Omental fat pad (tissue), 4 donors: ENCODE results near the gene UQCC2. TPM values are rescaled to one million over a fixed set of nuclear protein-coding genes. Genes with fewer than 3 reads are reported as not detected.

Source experiments
- ATAC-seq: fragments of 150-250 bp; one replicate; pipeline ENCODE4 v1.9.1; 2016; ENCODE audit warnings: mild to moderate bottlenecking, moderate library complexity; ENCODE audit not compliant: low FRiP score
- DNase-seq: peaks from one replicate; pipeline ENCODE4 v3.0.0-alpha.2; 2019; ENCODE audit warnings: low spot score
- CTCF ChIP-seq, 3 donors: fragments of 450-650 bp; IDR thresholded peaks; one replicate each; pipeline ENCODE4 v1.5.1; 2016 to 2017; ENCODE audit warnings: antibody characterized with exemption in 3 of 3, mild to moderate bottlenecking in 3 of 3, moderate library complexity in 2 of 3
- total RNA-seq, 4 donors: library from RNA; depleted of rRNA; stranded (reverse); fragments of >200 nt; gene quantifications; one replicate each; pipeline ENCODE4 v1.1.0, GENCODE V29; 2016

The UQCC2 gene
- total RNA-seq, 4 donors from 2014 or later: 10.4 to 19.6 (median 15.5) TPM

- no peak for TF ChIP-seq CTCF (IDR thresholded peaks at IDR 0.05)
- no peak for DNase-seq
- no peak for ATAC-seq
Measured at GRCh38 chr6:33677689-33678088, 33.8 kb downstream of the UQCC2 start.

- no peak for DNase-seq
- no peak for TF ChIP-seq CTCF (IDR thresholded peaks at IDR 0.05)
- ATAC-seq: no peak
Measured at GRCh38 chr6:33677143-33677660, 34.3 kb downstream of the UQCC2 start.

GRCh38 chr6:33676416-33677142, 34.9 kb downstream of the UQCC2 start:
- no peak for TF ChIP-seq CTCF (IDR thresholded peaks at IDR 0.05)
- DNase-seq (no peak), ATAC-seq (no peak)

GRCh38 chr6:33675968-33676367, 35.5 kb downstream of the UQCC2 start:
- ATAC-seq: no peak

GRCh38 chr6:33673851-33674250, 37.6 kb downstream of the UQCC2 start:
- ATAC-seq: no peak
- no peak for DNase-seq
- TF ChIP-seq CTCF (IDR thresholded peaks at IDR 0.05): no peak

More at GRCh38 chr6:33675968-33676367, 35.5 kb downstream of the UQCC2 start:
- TF ChIP-seq CTCF (IDR thresholded peaks at IDR 0.05): no peak
- no peak for DNase-seq

- peak; percentile 50 for DNase-seq
Measured at GRCh38 chr6:33672808-33673207, 38.7 kb downstream of the UQCC2 start.

More at GRCh38 chr6:33672808-33673207, 38.7 kb downstream of the UQCC2 start:
- ATAC-seq: peak; percentile 65
- TF ChIP-seq CTCF (IDR thresholded peaks at IDR 0.05): no peak
